ENCODE measurements around the gene ZFP92.
"Not testable (repeated sequence)": the region's sequence is repeated elsewhere in the genome, so short reads cannot be mapped to it uniquely, and the experiment has no call there.

The ZFP92 gene

GRCh38 chrX:153379508-153379907 lies 31.8 kb upstream of the ZFP92 start:
- ATAC-seq (replicated peaks; ENCODE audit: extremely low read depth, poor library complexity, severe bottlenecking) (no peak), DNase-seq (ENCODE audit: low spot score in 2 of 2) (no peak)
- no peaks in the 10 kb centered on the region for H3K27me3 Mint-ChIP-seq
- H3K4me1 Mint-ChIP-seq = no peaks in the 10 kb centered on the region
- H3K27ac Mint-ChIP-seq (ENCODE audit: low read depth) = no peak overlapping the region
- H3K36me3 Mint-ChIP-seq (ENCODE audit: insufficient read depth) = no peaks in the 10 kb centered on the region
- no peak overlapping the region for H3K4me3 Mint-ChIP-seq
- H3K9me3 Mint-ChIP-seq = no peaks in the 10 kb centered on the region

DNA sequence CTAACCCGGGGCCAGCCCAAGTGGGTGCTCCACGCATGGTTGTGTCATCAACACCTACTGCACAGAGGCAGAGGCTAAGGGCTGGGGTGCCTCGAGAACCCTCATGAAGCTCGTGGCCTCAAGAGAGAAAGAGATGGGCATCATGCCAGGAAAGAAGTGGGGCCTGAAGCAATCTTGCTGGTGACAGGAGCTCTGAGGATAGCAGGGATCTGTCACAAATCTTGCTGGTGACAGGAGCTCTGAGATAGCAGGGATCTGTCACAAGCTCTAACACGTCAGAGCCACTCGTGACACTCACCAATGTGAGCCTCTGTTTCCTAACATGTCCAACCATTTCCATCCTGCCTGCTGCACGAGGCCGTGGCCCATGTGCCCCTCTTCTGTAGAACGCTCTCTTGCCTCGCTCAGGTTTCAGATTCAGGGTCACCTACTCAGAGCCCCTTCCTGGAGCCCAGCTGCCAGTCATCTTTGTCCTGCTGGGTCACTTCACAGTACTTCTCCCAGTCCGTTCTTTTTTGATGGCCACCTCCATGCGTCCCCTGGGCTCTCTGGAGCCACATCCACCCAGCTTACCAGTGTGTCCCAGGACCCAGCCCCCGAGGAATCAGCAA lies 31.2 kb upstream of the ZFP92 start:
- Mint-ChIP-seq H3K36me3 (ENCODE audit: insufficient read depth) (no peaks in the 10 kb centered on the region), H3K27me3 (no peaks in the 10 kb centered on the region), H3K27ac (ENCODE audit: low read depth) (no peak overlapping the region), H3K9me3 (no peaks in the 10 kb centered on the region), H3K4me3 (no peak overlapping the region), H3K4me1 (no peaks in the 10 kb centered on the region)
- DNase-seq (ENCODE audit: low spot score in 2 of 2) (no peak), ATAC-seq (replicated peaks; ENCODE audit: extremely low read depth, poor library complexity, severe bottlenecking) (no peak)

- Mint-ChIP-seq H3K4me3 (no peak overlapping the region), H3K4me1 (no peaks in the 10 kb centered on the region), H3K27me3 (no peaks in the 10 kb centered on the region), H3K9me3 (no peaks in the 10 kb centered on the region), H3K36me3 (ENCODE audit: insufficient read depth) (no peaks in the 10 kb centered on the region), H3K27ac (ENCODE audit: low read depth) (no peak overlapping the region)
- ATAC-seq (replicated peaks; ENCODE audit: extremely low read depth, poor library complexity, severe bottlenecking) = no peak
- no peak for DNase-seq (ENCODE audit: low spot score in 2 of 2)
Measured at GRCh38 chrX:153380691-153381090, 30.6 kb upstream of the ZFP92 start.

GRCh38 chrX:153381684-153382532 lies 29.4 kb upstream of the ZFP92 start:
- no peak for ATAC-seq (replicated peaks; ENCODE audit: extremely low read depth, poor library complexity, severe bottlenecking)
- H3K36me3 Mint-ChIP-seq (ENCODE audit: insufficient read depth) = no peaks in the 10 kb centered on the region
- H3K4me3 Mint-ChIP-seq = no peak overlapping the region
- no peaks in the 10 kb centered on the region for H3K27me3 Mint-ChIP-seq
- no peak overlapping the region for H3K27ac Mint-ChIP-seq (ENCODE audit: low read depth)
- H3K4me1 Mint-ChIP-seq = no peaks in the 10 kb centered on the region
- no peak for DNase-seq (ENCODE audit: low spot score in 2 of 2)
- H3K9me3 Mint-ChIP-seq = no peaks in the 10 kb centered on the region

GRCh38 chrX:153382563-153383482 lies 28.4 kb upstream of the ZFP92 start:
- ATAC-seq (replicated peaks; ENCODE audit: extremely low read depth, poor library complexity, severe bottlenecking) (no peak), DNase-seq (ENCODE audit: low spot score in 2 of 2) (no peak)
- no peaks in the 10 kb centered on the region for H3K27me3 Mint-ChIP-seq
- H3K27ac Mint-ChIP-seq (ENCODE audit: low read depth) = no peak overlapping the region
- H3K36me3 Mint-ChIP-seq (ENCODE audit: insufficient read depth) = no peaks in the 10 kb centered on the region
- no peaks in the 10 kb centered on the region for H3K4me1 Mint-ChIP-seq
- H3K9me3 Mint-ChIP-seq = no peaks in the 10 kb centered on the region
- H3K4me3 Mint-ChIP-seq = no peak overlapping the region

DNA sequence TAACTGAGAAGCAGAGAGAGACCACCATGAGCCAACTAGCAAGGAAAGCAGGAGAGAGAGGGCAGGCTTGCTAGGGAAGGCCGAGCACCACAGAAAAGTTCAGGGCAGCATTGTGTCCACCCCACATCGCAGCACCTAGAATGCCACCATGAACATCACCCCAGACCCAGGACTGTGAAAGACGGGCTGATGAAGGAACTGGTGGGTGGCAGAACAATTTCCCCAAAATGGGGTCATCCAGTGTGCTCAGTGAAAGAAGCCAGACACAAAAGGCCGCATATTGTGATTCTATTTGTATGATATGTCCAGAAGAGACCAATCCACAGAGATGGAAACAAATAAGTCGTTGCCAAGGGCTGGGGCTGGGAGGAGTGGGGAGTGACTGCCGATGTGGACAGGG lies 26.9 kb upstream of the ZFP92 start:
- H3K36me3 Mint-ChIP-seq (ENCODE audit: insufficient read depth) = no peaks in the 10 kb centered on the region
- no peak for ATAC-seq (replicated peaks; ENCODE audit: extremely low read depth, poor library complexity, severe bottlenecking)
- no peak overlapping the region for H3K4me3 Mint-ChIP-seq
- no peak for DNase-seq (ENCODE audit: low spot score in 2 of 2)
- no peak overlapping the region for H3K27ac Mint-ChIP-seq (ENCODE audit: low read depth)
- no peaks in the 10 kb centered on the region for H3K4me1 Mint-ChIP-seq
- no peaks in the 10 kb centered on the region for H3K9me3 Mint-ChIP-seq
- H3K27me3 Mint-ChIP-seq = no peaks in the 10 kb centered on the region

GRCh38 chrX:153384973-153385372 lies 26.3 kb upstream of the ZFP92 start:
- not testable (repeated sequence) for H3K27ac Mint-ChIP-seq (ENCODE audit: low read depth); H3K36me3 Mint-ChIP-seq (ENCODE audit: insufficient read depth); H3K27me3 Mint-ChIP-seq; H3K4me3 Mint-ChIP-seq; DNase-seq (ENCODE audit: low spot score in 2 of 2); H3K9me3 Mint-ChIP-seq; H3K4me1 Mint-ChIP-seq; ATAC-seq (replicated peaks; ENCODE audit: extremely low read depth, poor library complexity, severe bottlenecking)

DNA sequence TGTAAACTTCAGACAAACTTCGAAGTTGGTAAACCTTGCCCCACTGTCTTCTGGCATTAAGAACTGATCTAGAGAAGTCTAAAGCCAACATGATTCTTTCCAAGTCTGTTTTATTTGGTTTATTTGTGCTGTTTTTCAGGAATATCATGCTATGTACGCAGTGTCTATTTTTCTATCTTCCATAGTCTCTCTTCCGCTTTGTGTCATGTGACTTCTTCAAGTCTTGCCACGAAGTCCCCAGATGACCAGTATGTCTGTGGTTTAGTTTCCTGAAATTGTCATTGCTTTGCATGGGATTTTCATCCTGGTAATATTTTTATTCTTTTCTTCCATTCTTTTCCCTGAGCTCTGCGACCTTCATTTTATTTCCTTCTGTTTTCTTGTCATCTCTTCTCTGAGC lies 25.2 kb upstream of the ZFP92 start:
- Mint-ChIP-seq H3K27me3 (no peaks in the 10 kb centered on the region), H3K27ac (ENCODE audit: low read depth) (no peak overlapping the region), H3K9me3 (no peaks in the 10 kb centered on the region), H3K36me3 (ENCODE audit: insufficient read depth) (no peaks in the 10 kb centered on the region), H3K4me3 (no peak overlapping the region), H3K4me1 (no peaks in the 10 kb centered on the region)
- DNase-seq (ENCODE audit: low spot score in 2 of 2) (no peak), ATAC-seq (replicated peaks; ENCODE audit: extremely low read depth, poor library complexity, severe bottlenecking) (no peak)

DNA sequence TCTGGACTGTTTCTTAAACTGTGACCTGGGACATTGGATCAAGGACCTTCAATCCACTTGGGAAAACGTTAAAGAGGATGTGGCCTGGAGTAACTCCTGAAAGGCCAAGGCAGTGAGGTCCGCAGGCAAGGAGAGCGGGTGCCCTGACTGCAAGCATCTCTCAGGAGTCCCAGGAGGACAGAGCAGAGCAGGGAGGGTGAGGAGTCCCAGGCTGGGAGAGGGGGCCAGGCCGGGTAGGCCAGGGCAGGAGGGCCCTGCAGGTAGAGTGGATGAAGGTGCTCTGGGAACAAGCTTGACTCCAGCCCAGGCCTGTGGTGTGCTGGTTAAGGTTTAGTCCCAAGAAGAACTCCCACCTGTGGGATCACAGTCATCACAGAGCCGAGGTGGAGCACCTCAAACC lies 23.9 kb upstream of the ZFP92 start:
- no peak overlapping the region for H3K4me3 Mint-ChIP-seq
- no peaks in the 10 kb centered on the region for H3K36me3 Mint-ChIP-seq (ENCODE audit: insufficient read depth)
- ATAC-seq (replicated peaks; ENCODE audit: extremely low read depth, poor library complexity, severe bottlenecking) (no peak), DNase-seq (ENCODE audit: low spot score in 2 of 2) (no peak)
- no peaks in the 10 kb centered on the region for H3K4me1 Mint-ChIP-seq
- no peaks in the 10 kb centered on the region for H3K27me3 Mint-ChIP-seq
- no peaks in the 10 kb centered on the region for H3K9me3 Mint-ChIP-seq
- H3K27ac Mint-ChIP-seq (ENCODE audit: low read depth) = no peak overlapping the region

DNA sequence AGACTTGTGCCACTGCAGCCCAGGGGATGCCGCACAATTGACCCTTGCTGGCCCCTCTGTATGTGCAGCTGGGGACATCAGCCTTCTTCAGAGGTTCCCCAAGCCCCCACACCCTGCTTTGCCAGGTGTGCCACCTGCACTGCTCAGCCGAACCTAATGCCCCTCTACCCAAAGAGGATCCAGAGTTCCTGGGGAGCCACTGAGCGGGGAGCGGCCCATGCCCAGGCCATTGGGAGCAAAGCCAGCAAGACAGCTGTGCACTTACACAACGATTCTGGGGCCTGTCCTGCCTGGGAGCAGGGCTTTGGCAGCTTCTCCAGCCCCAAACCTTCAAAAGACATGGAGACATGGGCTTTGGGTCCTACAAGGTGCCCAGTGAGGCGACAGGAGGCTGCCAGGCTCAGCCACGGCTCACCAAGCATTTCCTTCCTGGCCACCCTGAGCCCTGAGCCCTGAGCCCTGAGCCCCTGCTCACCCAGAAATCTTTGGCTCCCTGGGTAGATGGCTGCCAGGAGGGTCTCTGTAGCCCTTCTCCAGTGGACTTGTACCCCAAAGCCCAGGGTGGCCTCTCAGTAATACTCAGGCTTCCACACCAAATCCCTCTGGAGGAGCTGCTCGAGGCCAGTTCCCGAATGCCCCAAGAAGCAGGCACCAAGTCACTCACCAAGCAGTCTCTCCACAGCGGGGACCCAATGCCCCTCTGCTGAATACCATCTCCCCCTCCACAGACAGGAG lies 23.1 kb upstream of the ZFP92 start:
- no peaks in the 10 kb centered on the region for H3K9me3 Mint-ChIP-seq
- H3K36me3 Mint-ChIP-seq (ENCODE audit: insufficient read depth) = peaks cover 1% of the 10 kb centered on the region

GRCh38 chrX:153388722-153389459 lies 22.4 kb upstream of the ZFP92 start:
- H3K4me1 Mint-ChIP-seq = no peaks in the 10 kb centered on the region

More for the DNA sequence above, 23.1 kb upstream of the ZFP92 start:
- H3K27ac Mint-ChIP-seq (ENCODE audit: low read depth) = no peak overlapping the region
- ATAC-seq (replicated peaks; ENCODE audit: extremely low read depth, poor library complexity, severe bottlenecking) (no peak), DNase-seq (ENCODE audit: low spot score in 2 of 2) (no peak)
- H3K4me3 Mint-ChIP-seq = no peak overlapping the region
- H3K4me1 Mint-ChIP-seq = no peaks in the 10 kb centered on the region
- no peaks in the 10 kb centered on the region for H3K27me3 Mint-ChIP-seq

DNA sequence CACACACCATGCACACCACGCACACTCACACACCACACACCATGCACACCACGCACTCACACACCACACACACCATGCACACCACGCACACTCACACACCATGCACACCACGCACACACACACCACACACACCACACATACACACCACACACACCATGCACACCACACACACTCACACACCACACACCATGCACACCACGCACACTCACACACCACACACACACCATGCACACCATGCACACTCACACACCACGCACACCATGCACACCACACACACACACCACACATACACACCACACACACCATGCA lies 21.9 kb upstream of the ZFP92 start:
- not testable (repeated sequence) for H3K27me3 Mint-ChIP-seq; H3K27ac Mint-ChIP-seq (ENCODE audit: low read depth); H3K36me3 Mint-ChIP-seq (ENCODE audit: insufficient read depth)

More at GRCh38 chrX:153388722-153389459, 22.4 kb upstream of the ZFP92 start:
- Mint-ChIP-seq H3K4me3 (no peak overlapping the region), H3K27me3 (no peaks in the 10 kb centered on the region), H3K36me3 (ENCODE audit: insufficient read depth) (peaks cover 2% of the 10 kb centered on the region), H3K9me3 (no peaks in the 10 kb centered on the region), H3K27ac (ENCODE audit: low read depth) (no peak overlapping the region)
- ATAC-seq (replicated peaks; ENCODE audit: extremely low read depth, poor library complexity, severe bottlenecking) (no peak), DNase-seq (ENCODE audit: low spot score in 2 of 2) (no peak)

More for the DNA sequence above, 21.9 kb upstream of the ZFP92 start:
- not testable (repeated sequence) for DNase-seq (ENCODE audit: low spot score in 2 of 2); H3K4me1 Mint-ChIP-seq; H3K4me3 Mint-ChIP-seq; ATAC-seq (replicated peaks; ENCODE audit: extremely low read depth, poor library complexity, severe bottlenecking); H3K9me3 Mint-ChIP-seq

Data from central memory CD8-positive, alpha-beta T cell (primary cell).